Transverse colon (tissue), 3 donors: ENCODE measurements around the gene GLI1.

Experiments
- EP300 ChIP-seq: sonication (generic); formaldehyde crosslinking; IDR thresholded peaks from one replicate; pipeline ENCODE4 v1.6.1; 2017; ENCODE audit warnings: antibody characterized with exemption, low read depth
- POLR2A ChIP-seq: fragments of 450-650 bp; IDR thresholded peaks from one replicate; pipeline ENCODE4 v1.6.1; 2016; ENCODE audit warnings: antibody characterized with exemption, mild to moderate bottlenecking, moderate library complexity
- TF ChIP-seq, protein P1 (sequence below), 5 experiments: fragments of 200-600 bp in 3 of 5; fragments of 450-650 bp in 2 of 5; sonication (generic) in 3 of 5; IDR thresholded peaks; 1 replicate in 2 of 5; 2 replicates in 3 of 5; pipeline ENCODE4 v1.5.1; 2016 to 2017; ENCODE audit warnings: antibody characterized with exemption in 5 of 5, inconsistent platforms in 3 of 5, mild to moderate bottlenecking in 2 of 5, moderate library complexity in 1 of 5

DNA sequence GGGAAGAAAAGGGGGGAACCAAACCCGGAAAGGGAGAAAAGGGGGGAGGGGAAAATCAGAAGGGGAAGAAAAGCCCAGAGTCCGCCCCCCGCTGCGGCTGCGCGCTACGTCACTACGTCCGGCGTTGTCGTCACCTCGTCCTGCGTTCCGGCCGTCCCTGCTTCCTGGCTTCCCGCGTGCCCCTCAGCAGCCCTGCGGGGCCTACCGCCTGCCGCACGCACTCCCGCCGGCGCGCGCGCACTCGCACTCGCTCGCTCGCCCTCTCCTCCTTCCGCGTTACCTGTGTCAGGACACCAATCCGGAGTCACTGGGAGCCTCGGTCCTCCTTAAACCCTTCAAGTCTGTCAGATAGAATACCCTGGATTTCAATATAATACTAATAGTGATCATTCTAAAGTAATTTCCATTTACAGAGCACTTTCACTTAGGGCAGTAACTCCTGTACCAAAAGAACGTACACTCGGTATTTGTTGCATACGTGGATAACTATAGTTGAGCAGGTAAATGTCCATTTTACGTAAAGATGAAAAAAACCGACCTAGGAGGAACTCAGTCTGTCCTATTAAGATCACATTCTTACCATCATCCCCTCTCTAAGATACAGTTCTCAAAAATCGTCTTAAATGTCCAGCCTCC is 28.5 kb upstream of the GLI1 start, which contains the start of gene R3HDM2:
- peak; percentile 95 for TF ChIP-seq POLR2A
- TF ChIP-seq, protein P1, sequence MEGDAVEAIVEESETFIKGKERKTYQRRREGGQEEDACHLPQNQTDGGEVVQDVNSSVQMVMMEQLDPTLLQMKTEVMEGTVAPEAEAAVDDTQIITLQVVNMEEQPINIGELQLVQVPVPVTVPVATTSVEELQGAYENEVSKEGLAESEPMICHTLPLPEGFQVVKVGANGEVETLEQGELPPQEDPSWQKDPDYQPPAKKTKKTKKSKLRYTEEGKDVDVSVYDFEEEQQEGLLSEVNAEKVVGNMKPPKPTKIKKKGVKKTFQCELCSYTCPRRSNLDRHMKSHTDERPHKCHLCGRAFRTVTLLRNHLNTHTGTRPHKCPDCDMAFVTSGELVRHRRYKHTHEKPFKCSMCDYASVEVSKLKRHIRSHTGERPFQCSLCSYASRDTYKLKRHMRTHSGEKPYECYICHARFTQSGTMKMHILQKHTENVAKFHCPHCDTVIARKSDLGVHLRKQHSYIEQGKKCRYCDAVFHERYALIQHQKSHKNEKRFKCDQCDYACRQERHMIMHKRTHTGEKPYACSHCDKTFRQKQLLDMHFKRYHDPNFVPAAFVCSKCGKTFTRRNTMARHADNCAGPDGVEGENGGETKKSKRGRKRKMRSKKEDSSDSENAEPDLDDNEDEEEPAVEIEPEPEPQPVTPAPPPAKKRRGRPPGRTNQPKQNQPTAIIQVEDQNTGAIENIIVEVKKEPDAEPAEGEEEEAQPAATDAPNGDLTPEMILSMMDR (IDR thresholded peaks at IDR 0.05), result no peak
- TF ChIP-seq EP300, result peak; percentile 22
